HG02763 (cell line): ENCODE results near the gene KHK.

Source experiments
- ATAC-seq: cut with Tn5 transposase; IDR thresholded peaks from one replicate; pipeline ENCODE4 v1.9.1; 2021; ENCODE audit warnings: mild to moderate bottlenecking, moderate library complexity; ENCODE audit not compliant: unreplicated experiment

Gene KHK

DNA sequence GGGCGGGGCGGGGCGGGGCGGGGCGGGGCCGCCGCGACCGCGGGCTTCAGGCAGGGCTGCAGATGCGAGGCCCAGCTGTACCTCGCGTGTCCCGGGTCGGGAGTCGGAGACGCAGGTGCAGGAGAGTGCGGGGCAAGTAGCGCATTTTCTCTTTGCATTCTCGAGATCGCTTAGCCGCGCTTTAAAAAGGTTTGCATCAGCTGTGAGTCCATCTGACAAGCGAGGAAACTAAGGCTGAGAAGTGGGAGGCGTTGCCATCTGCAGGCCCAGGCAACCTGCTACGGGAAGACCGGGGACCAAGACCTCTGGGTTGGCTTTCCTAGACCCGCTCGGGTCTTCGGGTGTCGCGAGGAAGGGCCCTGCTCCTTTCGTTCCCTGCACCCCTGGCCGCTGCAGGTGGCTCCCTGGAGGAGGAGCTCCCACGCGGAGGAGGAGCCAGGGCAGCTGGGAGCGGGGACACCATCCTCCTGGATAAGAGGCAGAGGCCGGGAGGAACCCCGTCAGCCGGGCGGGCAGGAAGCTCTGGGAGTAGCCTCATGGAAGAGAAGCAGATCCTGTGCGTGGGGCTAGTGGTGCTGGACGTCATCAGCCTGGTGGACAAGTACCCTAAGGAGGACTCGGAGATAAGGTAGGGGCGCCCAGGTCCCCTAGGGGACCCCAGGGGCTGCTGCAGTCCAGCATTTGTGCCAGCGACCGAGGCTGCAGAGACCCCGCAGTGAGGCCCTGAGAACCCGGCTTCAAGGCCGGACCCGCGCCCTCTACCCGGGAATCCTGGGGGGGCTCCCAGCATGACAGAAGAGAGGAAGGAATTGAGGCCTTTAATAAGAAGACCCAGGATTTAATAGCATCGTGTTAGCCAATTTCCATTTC is at the start of gene KHK:
TSS of gene KHK (plus strand) at position 49 of the 870 bp plus-strand sequence. CDS start at position 537, 488 bp downstream.
- ATAC-seq, result peak; percentile 8

DNA sequence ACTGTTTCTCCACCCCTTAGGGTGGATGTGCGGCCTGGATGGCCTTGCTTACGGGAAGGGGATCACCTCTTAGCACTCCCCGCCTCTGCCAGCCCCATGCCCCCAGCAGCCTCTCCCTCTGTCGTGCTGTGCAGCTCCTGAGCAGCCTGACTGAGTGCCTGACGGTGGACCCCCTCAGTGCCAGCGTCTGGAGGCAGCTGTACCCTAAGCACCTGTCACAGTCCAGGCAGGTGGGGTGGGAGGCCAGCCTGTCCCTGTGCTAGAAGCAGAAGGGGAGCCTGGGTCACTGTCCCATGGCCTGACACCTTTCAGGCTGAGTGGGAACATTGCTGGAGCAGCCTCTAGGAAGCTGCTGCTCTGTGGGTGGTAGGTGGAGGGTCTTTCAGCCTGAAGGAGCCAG is 48.6 kb upstream of the KHK start:
- no peak for ATAC-seq

DNA sequence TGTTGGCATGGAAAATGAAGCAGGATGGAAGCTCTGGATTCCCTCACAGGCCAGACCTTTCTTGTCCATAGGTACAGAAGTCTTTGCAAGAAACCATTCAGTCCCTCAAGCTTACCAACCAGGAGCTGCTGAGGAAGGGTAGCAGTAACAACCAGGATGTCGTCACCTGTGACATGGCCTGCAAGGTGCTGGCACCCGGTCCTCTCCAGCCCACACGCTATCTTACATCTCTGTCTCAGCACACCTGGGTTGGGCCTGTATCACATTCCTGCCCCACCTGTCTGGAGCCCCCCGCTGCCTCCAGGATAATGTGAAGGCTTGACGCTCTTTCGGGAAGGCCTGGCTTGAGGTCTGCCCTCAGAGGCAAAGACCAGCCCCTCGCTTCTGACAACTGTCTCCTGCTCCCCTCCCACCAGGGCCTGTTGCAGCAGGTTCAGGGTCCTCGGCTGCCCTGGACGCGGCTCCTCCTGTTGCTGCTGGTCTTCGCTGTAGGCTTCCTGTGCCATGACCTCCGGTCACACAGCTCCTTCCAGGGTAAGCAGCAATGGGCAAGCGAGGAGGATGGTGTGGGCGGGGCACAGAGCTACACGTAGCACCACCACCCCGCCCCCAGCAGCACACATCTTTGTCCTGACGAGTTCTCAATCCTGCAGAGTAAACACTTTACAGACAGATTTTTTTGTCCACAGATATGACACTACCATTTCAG is 47.8 kb upstream of the KHK start:
- ATAC-seq, result no peak

DNA sequence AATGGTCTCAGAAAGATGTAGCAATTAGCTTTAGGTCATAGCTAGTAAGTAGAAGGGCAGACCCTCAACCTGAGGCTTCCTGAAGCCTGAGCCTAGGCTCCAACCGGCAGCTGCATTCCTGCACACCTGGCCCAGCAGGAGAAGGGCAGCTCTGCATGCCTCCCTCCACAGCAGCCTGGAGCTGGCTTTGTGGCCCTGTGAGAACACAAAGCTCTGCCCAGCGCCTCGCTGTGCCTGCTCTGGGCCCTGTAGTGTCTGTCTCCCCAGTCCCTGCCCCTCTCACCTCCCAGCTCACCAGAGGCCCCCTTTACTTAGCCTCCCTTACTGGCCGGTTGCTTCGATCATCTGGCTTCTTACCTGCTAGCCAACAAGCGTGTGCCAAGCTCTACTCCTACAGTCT is 47.1 kb upstream of the KHK start:
- no peak for ATAC-seq

DNA sequence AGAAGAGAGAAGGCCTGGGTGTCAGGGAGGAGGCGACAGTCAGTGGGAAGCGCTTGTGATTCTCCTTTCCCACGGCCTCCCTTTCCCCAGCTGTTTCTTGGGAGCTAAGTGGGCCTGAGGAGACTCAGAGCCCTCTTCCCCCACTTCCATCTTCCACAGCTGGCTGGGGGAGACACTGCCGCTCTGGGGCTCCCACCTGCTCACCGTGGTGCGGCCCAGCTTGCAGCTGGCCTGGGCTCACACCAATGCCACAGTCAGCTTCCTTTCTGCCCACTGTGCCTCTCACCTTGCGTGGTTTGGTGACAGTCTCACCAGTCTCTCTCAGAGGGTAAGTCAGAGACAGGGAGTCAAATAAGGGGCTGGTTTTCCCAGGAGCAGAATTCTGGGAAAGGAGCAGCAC is 46.7 kb upstream of the KHK start:
- no peak for ATAC-seq

DNA sequence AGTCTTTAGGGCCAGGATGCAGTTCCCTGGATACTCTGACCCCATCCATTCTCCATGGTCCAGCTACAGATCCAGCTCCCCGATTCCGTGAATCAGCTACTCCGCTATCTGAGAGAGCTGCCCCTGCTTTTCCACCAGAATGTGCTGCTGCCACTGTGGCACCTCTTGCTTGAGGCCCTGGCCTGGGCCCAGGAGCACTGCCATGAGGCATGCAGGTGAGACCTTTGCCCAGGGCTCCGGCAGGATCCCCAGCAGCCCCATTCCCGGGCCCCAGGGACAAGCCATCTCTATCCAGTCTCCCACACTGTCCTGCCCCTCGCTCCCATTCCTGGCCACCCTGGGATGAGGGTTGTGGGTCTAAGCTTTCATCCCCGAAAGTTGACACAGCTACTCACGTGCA is 46.3 kb upstream of the KHK start:
- no peak for ATAC-seq

DNA sequence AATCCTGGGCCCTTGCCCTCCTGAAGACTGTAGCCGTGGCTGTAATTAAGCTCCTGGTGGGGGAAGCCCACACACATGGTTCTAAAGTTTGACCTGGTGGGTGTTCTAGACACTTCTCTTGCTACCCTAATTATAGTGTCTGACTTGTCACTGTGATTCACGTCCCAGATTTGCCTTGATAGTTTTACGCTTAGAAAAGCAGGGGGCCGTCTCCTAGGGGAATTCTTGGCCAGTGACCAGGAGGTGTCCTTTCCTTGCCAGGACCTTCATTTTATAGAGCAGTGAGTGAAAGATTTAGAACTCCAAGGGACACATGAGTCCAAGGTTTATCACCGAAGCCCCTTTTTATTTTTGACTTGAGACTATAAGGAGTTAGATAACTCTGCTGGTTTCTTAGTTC is 44.8 kb upstream of the KHK start:
- ATAC-seq, result no peak

DNA sequence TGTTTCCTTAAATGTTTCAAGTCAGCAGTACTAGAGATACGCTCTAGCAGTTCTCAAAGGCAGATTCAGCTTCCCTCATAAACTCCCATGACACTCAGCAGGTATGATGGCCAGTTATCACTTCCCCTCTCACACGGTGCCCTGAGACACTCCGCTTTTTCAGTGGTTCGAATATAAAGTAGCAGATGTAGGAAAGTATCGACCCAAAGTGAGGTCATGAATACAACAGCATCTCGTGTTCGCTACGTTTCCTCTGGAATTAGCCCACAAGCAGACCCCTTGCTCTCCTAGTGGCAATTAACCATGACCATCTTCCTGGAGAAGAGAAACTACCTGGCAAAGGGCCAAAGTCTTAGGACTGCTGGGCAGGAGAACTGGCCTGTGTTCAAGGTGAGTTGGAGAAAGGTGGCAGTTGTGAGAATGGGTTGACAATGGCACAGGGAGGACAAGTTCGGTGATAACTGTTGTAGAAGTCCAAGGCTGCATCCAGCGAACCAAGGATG is 44.4 kb upstream of the KHK start:
- ATAC-seq, result no peak

DNA sequence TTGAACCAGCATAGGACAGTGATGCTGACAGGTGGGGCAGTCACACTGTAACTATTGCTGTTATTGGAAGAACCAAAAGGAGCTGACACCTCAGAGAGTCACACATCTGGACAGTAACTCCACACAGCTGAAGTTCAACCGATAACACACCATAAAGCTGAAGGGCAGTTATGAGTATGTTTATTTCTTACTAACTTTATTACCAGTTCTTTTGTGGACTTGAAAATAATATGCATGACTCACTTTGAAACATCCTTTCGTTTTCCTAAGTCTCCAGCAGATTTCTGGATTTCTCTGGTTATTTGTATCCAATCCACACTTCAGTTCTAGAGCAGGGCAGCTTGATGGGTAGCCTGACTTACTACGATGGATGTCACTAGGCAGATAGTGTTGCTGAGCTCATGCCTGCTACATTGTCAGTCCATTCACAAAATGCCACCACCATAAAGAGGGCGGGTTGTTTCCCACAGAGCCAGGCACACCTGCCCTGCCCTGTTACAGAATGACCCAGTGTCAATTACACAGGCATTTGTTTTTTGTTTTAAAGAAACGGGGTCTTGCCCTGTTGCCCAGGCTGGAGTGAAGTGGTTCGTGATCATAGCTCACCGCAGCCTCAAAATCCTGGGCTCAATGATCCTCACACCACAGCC is 43.5 kb upstream of the KHK start:
- ATAC-seq, result no peak

DNA sequence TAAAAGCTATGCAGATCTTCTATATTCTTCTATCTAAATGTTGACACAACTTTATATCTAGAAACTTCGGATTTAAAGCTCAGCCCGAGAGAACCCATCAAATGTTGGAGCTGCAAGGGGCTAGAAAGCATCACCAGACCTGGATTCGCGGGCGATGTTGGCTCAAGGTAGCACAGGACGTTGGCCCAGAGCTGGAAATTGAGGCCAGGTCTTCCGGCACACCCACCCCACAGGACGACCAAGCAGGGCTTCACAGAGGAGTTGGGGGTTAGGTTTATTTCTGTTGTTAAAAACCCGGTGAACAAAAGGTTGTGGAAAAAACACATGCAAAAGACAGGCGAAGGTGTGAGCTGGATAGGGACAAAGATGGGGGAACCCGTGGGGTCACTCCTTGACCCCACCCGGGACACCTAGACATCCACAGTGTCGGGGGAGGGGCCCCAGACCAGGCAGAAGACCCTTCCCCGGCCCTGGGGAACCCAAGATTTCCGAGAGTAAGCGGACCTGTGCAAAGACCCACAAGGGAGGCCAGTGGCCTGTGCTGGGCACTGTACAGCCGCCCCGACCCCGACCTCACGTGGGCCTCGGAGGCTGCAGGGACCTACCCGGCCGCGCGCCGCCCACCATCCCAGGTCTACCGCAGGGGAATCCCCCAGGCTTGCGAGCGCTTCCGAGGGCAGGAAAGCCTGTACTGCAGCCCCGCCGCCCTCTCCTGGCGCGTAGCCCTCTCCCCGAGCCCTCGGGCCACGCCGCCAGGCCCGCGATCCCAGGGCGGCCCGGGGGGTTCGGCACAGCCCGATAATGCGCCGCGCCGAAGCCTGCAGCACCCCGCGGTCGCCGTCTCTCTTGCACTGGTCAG is 36.9 kb upstream of the KHK start:
- ATAC-seq, result no peak

DNA sequence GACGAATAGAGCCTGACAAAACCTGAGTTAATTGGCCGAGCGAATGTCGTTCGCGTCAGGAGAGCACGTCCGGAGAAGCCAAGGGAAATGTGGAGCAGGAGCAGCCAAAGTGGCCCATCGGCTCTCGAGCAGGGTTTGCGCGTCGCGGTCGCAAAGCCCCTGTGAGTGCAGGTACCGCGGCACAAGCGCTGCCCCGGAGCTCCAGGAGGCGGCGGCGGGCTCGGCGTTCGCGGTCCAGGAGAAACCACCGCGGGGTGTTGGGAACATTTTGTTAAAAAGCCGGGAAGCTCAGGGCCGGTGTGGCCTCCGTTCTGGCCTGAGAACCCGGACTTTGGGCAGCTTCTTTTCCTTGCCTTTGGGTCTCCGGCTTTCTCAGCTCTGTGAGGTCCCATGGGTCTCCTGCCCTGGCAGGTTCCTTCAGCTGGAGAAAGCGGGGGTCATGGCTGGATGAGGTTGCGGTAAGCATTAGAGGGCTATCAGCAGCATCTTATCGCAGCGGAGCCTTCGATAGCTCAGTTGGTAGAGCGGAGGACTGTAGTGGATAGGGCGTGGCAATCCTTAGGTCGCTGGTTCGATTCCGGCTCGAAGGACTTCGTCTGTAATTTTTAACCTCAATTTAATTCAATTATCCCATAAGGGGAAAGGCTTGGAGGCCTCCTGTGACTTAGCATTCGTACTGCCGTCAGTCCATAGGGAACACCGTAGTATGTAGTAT is 36.1 kb upstream of the KHK start:
- peak; percentile 52 for ATAC-seq

DNA sequence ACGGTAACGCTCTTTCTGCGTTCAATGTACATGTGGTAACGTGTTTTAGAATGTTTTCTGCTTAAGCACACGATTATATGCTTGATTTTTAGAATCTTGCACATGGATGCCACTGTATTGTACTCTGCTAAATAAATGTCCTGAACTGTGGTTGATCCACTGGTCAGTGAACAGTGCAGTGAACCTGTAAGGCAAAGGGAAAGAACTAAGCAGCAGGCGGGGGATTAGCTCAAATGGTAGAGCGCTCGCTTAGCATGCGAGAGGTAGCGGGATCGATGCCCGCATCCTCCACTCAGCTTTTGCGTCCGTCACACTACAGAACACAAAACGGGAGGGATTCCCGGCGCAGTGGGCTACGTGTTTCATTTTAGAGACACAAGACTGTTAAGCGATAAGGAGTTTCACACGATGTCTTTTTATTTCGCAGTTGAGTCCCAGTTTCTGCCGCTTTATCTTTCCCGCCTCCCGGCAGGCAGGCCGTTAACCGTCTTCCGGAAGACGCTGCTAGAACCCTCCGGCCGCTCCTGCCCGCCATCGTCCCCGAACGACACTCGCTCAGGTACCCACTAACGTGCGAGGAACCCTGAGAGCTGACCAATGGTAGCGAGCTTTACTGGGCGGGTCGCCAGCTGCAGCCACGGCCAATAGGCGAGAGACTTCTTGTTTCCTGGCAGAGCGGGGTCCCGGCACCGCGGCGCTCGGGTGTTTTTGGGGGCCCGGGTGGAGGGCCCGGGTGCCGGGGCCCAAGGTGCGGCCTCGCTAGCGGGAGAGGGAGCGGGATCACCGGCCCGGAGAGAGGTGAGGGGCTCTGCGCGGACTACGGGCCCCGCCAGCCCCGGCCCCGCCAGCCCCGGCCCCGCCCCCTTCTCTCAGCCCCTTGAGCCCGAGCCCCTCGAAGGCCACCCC is 35.3 kb upstream of the KHK start, which contains the start of gene AGBL5:
TSS of gene AGBL5 (plus strand) at position 673 of the 906 bp plus-strand sequence. CDS start 1,291 bp downstream, outside the sequence.
- ATAC-seq, result peak; percentile 66

DNA sequence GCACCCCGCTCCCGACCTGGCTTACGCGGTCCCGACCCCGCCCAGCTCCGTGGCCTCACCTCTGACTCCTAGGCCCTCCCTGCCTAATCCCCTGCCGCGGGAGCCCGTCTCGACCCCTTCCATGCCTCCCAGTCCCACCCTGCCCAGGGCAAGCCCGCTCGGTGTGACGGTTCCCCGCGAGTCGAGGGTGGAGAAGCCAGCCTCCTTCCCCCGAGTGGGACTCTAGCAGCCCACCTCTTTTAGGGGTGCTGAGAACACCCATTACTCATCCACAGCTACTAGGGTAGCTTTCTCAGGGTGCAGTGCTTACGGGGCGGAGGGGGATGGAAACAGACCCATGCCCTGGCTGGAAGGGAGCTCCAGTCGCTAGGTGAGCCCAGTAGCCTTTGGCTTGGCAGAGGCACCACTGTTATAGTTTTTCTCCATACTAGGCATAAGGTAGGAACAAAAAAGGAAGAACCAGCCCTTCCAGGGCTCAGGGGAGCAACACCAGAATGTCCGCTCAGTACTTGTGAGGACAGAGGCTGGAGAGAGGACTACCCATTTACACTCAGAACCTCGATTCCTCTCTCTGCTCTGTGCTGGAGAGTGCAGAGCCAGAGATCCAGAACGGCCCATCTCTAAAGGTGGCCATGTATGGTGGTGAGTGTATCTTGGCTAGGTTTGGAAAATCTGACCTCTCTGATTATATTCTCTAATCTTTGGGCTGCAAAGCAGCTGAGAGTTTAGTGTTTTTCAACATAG is 34.5 kb upstream of the KHK start:
- ATAC-seq, result peak; percentile 0

DNA sequence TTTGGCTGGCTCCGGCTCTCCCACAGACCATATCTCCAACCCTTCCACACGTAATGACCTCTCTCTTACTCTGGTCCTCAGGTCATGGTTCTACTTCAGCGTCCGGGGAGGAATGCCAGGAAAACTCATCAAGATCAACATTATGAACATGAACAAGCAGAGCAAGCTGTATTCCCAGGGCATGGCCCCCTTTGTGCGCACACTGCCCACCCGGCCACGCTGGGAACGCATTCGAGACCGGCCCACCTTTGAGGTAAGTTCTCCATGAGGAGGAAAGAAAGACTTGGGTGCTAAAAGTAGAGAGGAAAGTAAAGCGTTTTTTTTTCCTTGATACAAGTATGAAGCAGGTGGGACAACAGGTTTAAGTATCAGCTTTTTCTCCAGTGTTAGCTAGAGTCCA is 33.3 kb upstream of the KHK start:
- no peak for ATAC-seq

DNA sequence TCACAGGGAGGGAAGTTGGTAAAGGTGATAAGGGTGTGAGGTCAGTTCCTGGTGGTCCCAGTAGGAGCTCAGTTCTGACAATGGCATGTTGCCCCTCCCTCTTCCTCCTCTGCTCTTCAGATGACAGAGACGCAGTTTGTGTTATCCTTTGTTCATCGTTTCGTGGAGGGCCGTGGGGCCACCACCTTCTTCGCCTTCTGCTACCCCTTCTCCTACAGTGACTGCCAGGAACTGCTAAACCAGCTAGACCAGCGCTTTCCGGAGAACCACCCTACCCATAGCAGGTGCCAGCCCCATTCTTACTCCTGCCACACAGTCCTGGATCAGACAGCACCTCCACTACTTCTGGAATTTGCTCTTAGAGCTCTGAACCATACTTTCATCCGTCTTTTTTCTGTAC is 32.8 kb upstream of the KHK start:
- no peak for ATAC-seq

DNA sequence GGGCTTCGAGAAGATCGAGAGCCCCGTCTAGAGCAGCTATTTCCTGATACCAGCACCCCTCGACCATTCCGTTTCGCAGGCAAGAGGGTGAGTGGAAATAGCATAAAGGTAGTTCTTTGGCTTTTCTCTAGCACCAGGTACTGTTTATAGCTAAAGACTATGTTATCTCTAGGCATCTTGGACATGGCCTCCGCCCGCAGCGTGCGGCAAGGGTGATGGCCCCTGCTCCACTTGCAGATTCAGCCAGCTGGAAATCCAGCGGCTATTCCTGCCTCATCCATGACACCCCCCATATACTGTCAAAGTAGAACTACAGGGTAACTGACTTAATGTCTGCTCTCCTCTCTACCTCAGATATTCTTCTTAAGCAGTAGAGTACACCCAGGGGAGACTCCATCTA is 31.9 kb upstream of the KHK start:
- ATAC-seq, result no peak

DNA sequence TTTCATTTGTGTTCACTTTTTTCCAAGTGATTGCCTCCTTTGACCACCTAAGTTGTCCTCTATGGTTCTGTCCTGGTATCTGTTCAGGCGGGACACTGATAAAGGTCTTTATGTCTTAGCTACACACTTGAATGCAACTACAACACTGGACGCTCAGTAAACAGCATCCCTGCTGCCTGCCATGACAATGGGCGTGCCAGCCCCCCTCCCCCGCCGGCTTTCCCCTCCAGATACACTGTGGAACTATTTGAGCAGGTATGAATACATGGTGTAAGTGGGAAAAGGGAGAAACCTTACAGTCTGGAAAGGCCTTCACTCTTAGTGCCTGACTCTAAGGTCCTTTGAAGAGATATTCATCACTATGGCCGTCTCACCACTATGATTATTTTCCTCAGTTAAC is 29.4 kb upstream of the KHK start:
- no peak for ATAC-seq

DNA sequence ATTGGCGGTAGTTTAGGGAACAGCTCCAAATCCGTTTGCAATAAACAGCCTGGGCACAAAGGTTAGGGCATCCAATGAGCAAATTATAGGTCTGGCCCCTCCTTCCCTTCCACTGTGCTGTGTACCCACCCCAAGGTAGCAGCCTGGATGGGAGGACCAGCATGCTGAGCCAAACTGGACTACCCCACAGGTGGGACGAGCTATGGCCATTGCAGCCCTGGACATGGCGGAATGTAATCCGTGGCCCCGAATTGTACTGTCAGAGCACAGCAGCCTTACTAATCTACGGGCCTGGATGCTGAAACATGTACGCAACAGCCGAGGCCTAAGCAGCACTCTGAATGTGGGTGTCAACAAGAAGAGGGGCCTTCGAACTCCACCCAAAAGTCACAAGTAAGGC is 28.4 kb upstream of the KHK start:
- ATAC-seq, result no peak
